K562 (cell line): ENCODE results near the gene SYT1. TPM values are rescaled to one million over a fixed set of nuclear protein-coding genes. Genes with fewer than 3 reads are reported as not detected.

Experiments used
- ATAC-seq: fragments of 200-7000 bp; cut with Tn5 transposase; 3 replicates; pipeline ENCODE4 v1.9.1; 2020; ENCODE audit warnings: moderate library complexity
- BruUV-seq: library from RNA; stranded (reverse); fragments of 400-500 nt; replicated peaks from 2 replicates; lab custom pipeline; 2021; lab: Mats Ljungman, UMichigan
- CTCF ChIA-PET: fragments of 300-600 bp; formaldehyde crosslinking; extraction: SDS; loops from one replicate; lab custom pipeline; 2021; ENCODE audit warnings: low intra/inter-chr PET ratio; lab: Yijun Ruan, JAX
- POLR2A ChIA-PET: fragments of 300-600, 350-650 bp; sonication (Branson Sonifier 250); formaldehyde crosslinking; extraction: SDS; loops from one replicate; lab custom pipeline; 2021; ENCODE audit warnings: antibody characterized with exemption, inconsistent platforms; lab: Yijun Ruan, JAX
- DNase-seq, 4 experiments: peaks; one replicate each; pipeline versions ENCODE4 v3.0.0 to v3.0.0-alpha.2; 2011 to 2018; ENCODE audit warnings: low spot score in 3 of 4, mixed read lengths in 3 of 4; ENCODE audit errors: extremely low read depth in 1 of 4
- FAIRE-seq: peaks from 2 replicates; lab custom pipeline; 2011; peaks lifted over from hg19 to GRCh38; lab: Jason Lieb, UNC
- H2AFZ ChIP-seq: 2 replicates; pipeline ENCODE4 v1.6.0; 2011; ENCODE audit warnings: low read depth, low read length, control low read depth, inconsistent platforms
- H3K27ac ChIP-seq: fragments of 200-600 bp; 3 replicates; pipeline ENCODE4 v1.8.0; 2011; ENCODE audit warnings: low read depth, mild to moderate bottlenecking, control low read depth, inconsistent platforms, low read length, moderate library complexity, mixed read lengths; ENCODE audit errors: extremely low read depth
- H3K27me3 ChIP-seq, 2 experiments: fragments of 300-600 bp in 1 of 2; 2 replicates in 1 of 2; 3 replicates in 1 of 2; pipeline versions ENCODE4 v1.6.0 to v1.8.0; 2011; ENCODE audit warnings: inconsistent platforms in 2 of 2, low read length in 2 of 2, mild to moderate bottlenecking in 1 of 2, mixed read lengths in 1 of 2, moderate library complexity in 1 of 2; ENCODE audit not compliant: control insufficient read depth in 2 of 2, insufficient read depth in 2 of 2
- H3K36me3 ChIP-seq: fragments of 300-600 bp; 3 replicates; pipeline ENCODE4 v1.8.0; 2011; ENCODE audit warnings: mild to moderate bottlenecking, low read length, inconsistent platforms; ENCODE audit not compliant: control insufficient read depth, insufficient read depth
- H3K4me1 ChIP-seq, 2 experiments: fragments of 200-600 bp in 1 of 2; replicated peaks in 1 of 2; 2 replicates in 1 of 2; 3 replicates in 1 of 2; pipeline versions ENCODE4 v1.5.1 to v1.8.0; 2011; ENCODE audit warnings: inconsistent platforms in 2 of 2, low read length in 2 of 2, mild to moderate bottlenecking in 1 of 2, mixed read lengths in 1 of 2, moderate library complexity in 1 of 2; ENCODE audit not compliant: control insufficient read depth in 2 of 2, insufficient read depth in 2 of 2
- H3K4me2 ChIP-seq: 2 replicates; pipeline ENCODE4 v1.6.1; 2011; ENCODE audit warnings: low read length, control low read depth, inconsistent platforms, mixed read lengths; ENCODE audit not compliant: insufficient read depth
- H3K4me3 ChIP-seq: fragments of 200-600 bp; sonication (generic), shearing (Covaris generic); 2 replicates; pipeline ENCODE4 v1.5.1; 2016; ENCODE audit warnings: control low read depth, inconsistent platforms
- H3K79me2 ChIP-seq: fragments of 200-600 bp; 3 replicates; pipeline ENCODE4 v1.8.0; 2011; ENCODE audit warnings: low read length, inconsistent platforms; ENCODE audit not compliant: control insufficient read depth, insufficient read depth
- H3K9ac ChIP-seq, 2 experiments: 2 replicates each; pipeline versions ENCODE4 v1.6.0 to v1.6.1; 2011; ENCODE audit warnings: low read depth in 2 of 2, low read length in 2 of 2, control low read depth in 1 of 2, inconsistent platforms in 1 of 2, mild to moderate bottlenecking in 1 of 2, mixed read lengths in 1 of 2; ENCODE audit not compliant: insufficient read depth in 1 of 2
- H3K9me1 ChIP-seq: one replicate; pipeline ENCODE4 v1.6.0; 2011; ENCODE audit warnings: inconsistent platforms, mild to moderate bottlenecking, low read length, moderate library complexity; ENCODE audit not compliant: control insufficient read depth, insufficient read depth
- H3K9me3 ChIP-seq: replicated peaks from 2 replicates; pipeline ENCODE4 v1.5.1; 2011; ENCODE audit warnings: low read depth, low read length, inconsistent platforms; ENCODE audit not compliant: control insufficient read depth, insufficient read depth
- H4K20me1 ChIP-seq: replicated peaks from 2 replicates; pipeline ENCODE4 v1.6.1; 2011; ENCODE audit warnings: low read length, inconsistent platforms, mixed read lengths; ENCODE audit not compliant: control insufficient read depth, insufficient read depth
- ARID1B ChIP-seq: fragments of 450-650 bp; IDR thresholded peaks from 2 replicates; pipeline ENCODE4 v1.6.1; 2016; ENCODE audit warnings: antibody characterized with exemption, mild to moderate bottlenecking, inconsistent platforms
- CGGBP1 ChIP-seq: fragments of 250-450 bp; sonication (Bioruptor Pico); IDR thresholded peaks from 2 replicates; pipeline ENCODE4 v1.9.0; 2021; ENCODE audit warnings: mild to moderate bottlenecking
- CSDE1 ChIP-seq, 2 experiments: fragments of 450-650 bp; IDR thresholded peaks; 2 replicates each; pipeline ENCODE4 v1.6.1; 2016; ENCODE audit warnings: mild to moderate bottlenecking in 1 of 2
- KDM4B ChIP-seq, 2 experiments: fragments of 450-650 bp in 1 of 2; sonication (generic) in 1 of 2; IDR thresholded peaks; 2 replicates each; pipeline ENCODE4 v1.6.1; 2016 to 2017; ENCODE audit warnings: borderline replicate concordance in 2 of 2, antibody characterized with exemption in 1 of 2, low read depth in 1 of 2, mild to moderate bottlenecking in 1 of 2
- MTA1 ChIP-seq: fragments of 450-650 bp; IDR thresholded peaks from 2 replicates; pipeline ENCODE4 v1.6.1; 2017; ENCODE audit warnings: borderline replicate concordance
- PCBP1 ChIP-seq: fragments of 200-400 bp; formaldehyde crosslinking; IDR thresholded peaks from 2 replicates; pipeline ENCODE4 v1.6.1; 2018; ENCODE audit warnings: mild to moderate bottlenecking, low read depth, low read length; ENCODE audit not compliant: poor library complexity, severe bottlenecking
- POLR2AphosphoS5 ChIP-seq: IDR thresholded peaks from 2 replicates; pipeline ENCODE4 v1.6.1; 2011; ENCODE audit warnings: mild to moderate bottlenecking, low read depth, low read length, moderate library complexity; ENCODE audit not compliant: control insufficient read depth, insufficient read depth
- POLR3A ChIP-seq: IDR thresholded peaks from 2 replicates; pipeline ENCODE4 v1.6.1; 2011; ENCODE audit warnings: borderline replicate concordance, mild to moderate bottlenecking, moderate library complexity; ENCODE audit not compliant: insufficient read length, insufficient read depth; ENCODE audit errors: extremely low read depth
- RBM17 ChIP-seq: fragments of 200-400 bp; formaldehyde crosslinking; IDR thresholded peaks from 2 replicates; pipeline ENCODE4 v1.6.1; 2017; ENCODE audit warnings: low read depth, mild to moderate bottlenecking, low read length, borderline replicate concordance
- TCF7 ChIP-seq: sonication (generic); IDR thresholded peaks from 2 replicates; pipeline ENCODE4 v1.6.1; 2016; ENCODE audit warnings: antibody characterized with exemption, borderline replicate concordance
- WHSC1 ChIP-seq: IDR thresholded peaks from one replicate; pipeline ENCODE4 v1.6.1; 2012; ENCODE audit warnings: low read length, control low read depth, inconsistent platforms
- ZKSCAN1 ChIP-seq: fragments of 150-350 bp; IDR thresholded peaks from 2 replicates; pipeline ENCODE4 v1.6.1; 2016; ENCODE audit warnings: low read depth, low read length
- WGBS: fragments of 100-300 bp; shearing (Covaris generic); methylation state at CpG from one replicate; pipeline ENCODE4 v1.1.6; 2016; ENCODE audit warnings: low coverage, mixed read lengths; ENCODE audit not compliant: insufficient coverage; ENCODE audit errors: missing lambda C conversion rate; 5-methylcytosine and 5-hydroxymethylcytosine counted together
- in situ Hi-C: fragments of 300-500 bp; cut with MboI; formaldehyde crosslinking; loops from 4 replicates; pipeline ENCODE4 v1.15.0; 2018; ENCODE audit warnings: inconsistent platforms, mixed read lengths
- intact Hi-C: fragments of 100-400 bp; cut with micrococcal nuclease; formaldehyde crosslinking; loops from 2 replicates; pipeline ENCODE4 v1.14.2; 2022
- polyA plus RNA-seq, 8 experiments: library from polyadenylated mRNA; depleted of rRNA in 4 of 8; stranded (reverse) in 5 of 8; unstranded in 3 of 8; fragments of >200 nt; fragmentation: Nextera tagmentation in 2 of 8; fragmentation: Illumina TruSeq in 1 of 8; extraction: Ambion mirVana in 2 of 8; extraction: Trizol in 1 of 8; gene quantifications; 2 replicates each; pipeline versions ENCODE4 v1.2.1 to v1.2.3, GENCODE V29; 2011 to 2014; ENCODE audit warnings: inconsistent platforms in 1 of 8, missing spikeins in 1 of 8
- total RNA-seq, 7 experiments: library from RNA; depleted of rRNA in 6 of 7; stranded (reverse); fragments of >200 nt in 6 of 7; fragmentation: Illumina TruSeq in 2 of 7; extraction: Trizol in 2 of 7; gene quantifications; 2 replicates each; pipeline versions ENCODE4 v1.2.1 to v1.2.3, GENCODE V29; 2011 to 2021; ENCODE audit warnings: low replicate concordance in 1 of 7
- TF ChIP-seq, protein P1 (sequence below): fragments of 250-450 bp; sonication (Bioruptor Pico); IDR thresholded peaks from 2 replicates; pipeline ENCODE4 v1.4.0; 2020; ENCODE audit warnings: mild to moderate bottlenecking, moderate library complexity
- TF ChIP-seq, protein P2 (sequence below): fragments of 450-650 bp; IDR thresholded peaks from 2 replicates; pipeline ENCODE4 v1.6.1; 2016; ENCODE audit warnings: antibody characterized with exemption
- TF ChIP-seq, protein P3 (sequence below), 2 experiments: fragments of 450-650 bp; IDR thresholded peaks; 2 replicates each; pipeline ENCODE4 v1.6.1; 2016

SYT1 gene
- total and polyA plus RNA-seq, 9 of the 15 experiments (the other 6 are each of a cell fraction or from before 2014, with no cell fraction given): 0.03 to 0.13 (median 0.07) TPM; not detected in 4

DNA sequence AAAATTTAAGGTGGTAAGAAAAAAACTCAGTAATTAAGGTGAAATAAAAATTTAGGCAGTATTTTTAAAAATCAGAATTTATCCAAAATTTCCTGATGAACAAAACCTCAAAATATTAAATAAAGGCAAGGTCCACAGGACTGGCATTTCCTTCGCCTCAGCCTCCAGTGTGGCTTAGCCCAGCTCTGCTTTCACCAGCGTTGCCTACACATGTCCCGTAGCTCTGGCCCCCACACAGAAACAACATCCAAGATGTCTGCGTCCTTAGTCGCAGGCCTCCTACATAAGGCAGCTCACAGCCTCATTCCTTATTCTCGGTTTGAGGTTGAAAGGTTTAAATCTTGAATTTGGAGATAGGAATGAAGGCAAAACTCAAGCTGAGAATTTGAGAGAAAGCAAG is 274.3 kb downstream of the SYT1 start (continued):
- TF ChIP-seq PCBP1 (no peak), POLR2AphosphoS5 (no peak), RBM17 (no peak)

DNA sequence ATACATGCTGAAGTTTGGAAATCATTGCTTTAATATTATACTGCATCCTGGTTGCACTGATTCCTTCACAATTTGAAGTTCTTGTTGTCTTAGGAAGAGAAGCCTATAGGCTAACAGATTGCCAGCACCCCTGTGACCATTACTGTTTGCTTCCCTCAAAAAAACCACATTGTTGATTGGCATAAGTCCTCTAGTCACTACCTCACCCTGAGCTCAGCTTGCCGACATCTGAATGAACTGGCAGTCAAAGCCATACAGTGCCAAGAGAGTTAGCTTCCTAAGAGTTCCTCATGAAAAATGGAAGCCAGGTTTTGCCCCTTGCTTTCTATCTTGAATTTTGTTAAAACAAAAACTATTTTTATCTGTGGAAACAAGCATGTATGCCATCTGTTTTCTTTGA is 276.1 kb downstream of the SYT1 start:
- H3K9me1 ChIP-seq: no peaks in the 10 kb centered on the region
- in situ Hi-C loops: no loop called here
- no peak for FAIRE-seq
- H3K36me3 ChIP-seq: no peaks in the 10 kb centered on the region
- H3K4me3 ChIP-seq: no peak overlapping the region
- 0% methylated on average over 1 of the region's 1 CpG for WGBS
- H3K27ac ChIP-seq: no peak overlapping the region
- no peaks in the 10 kb centered on the region for H3K4me1 ChIP-seq
- no peaks in the 10 kb centered on the region for H3K27me3 ChIP-seq
- ChIA-PET CTCF (no interaction called here), POLR2A (no interaction called here)
- no peaks in the 10 kb centered on the region for H4K20me1 ChIP-seq
- ATAC-seq: no peak
- no TSS peak for BruUV-seq
- no peak overlapping the region for H2AFZ ChIP-seq
- H3K9me3 ChIP-seq: no peaks in the 10 kb centered on the region
- no peak overlapping the region for H3K4me2 ChIP-seq
- H3K9ac ChIP-seq: no peak overlapping the region
- intact Hi-C loops: no loop called here
- no peaks in the 10 kb centered on the region for H3K79me2 ChIP-seq
- DNase-seq: no peak
- no peak for TF ChIP-seq ZKSCAN1
- TF ChIP-seq, protein P1, sequence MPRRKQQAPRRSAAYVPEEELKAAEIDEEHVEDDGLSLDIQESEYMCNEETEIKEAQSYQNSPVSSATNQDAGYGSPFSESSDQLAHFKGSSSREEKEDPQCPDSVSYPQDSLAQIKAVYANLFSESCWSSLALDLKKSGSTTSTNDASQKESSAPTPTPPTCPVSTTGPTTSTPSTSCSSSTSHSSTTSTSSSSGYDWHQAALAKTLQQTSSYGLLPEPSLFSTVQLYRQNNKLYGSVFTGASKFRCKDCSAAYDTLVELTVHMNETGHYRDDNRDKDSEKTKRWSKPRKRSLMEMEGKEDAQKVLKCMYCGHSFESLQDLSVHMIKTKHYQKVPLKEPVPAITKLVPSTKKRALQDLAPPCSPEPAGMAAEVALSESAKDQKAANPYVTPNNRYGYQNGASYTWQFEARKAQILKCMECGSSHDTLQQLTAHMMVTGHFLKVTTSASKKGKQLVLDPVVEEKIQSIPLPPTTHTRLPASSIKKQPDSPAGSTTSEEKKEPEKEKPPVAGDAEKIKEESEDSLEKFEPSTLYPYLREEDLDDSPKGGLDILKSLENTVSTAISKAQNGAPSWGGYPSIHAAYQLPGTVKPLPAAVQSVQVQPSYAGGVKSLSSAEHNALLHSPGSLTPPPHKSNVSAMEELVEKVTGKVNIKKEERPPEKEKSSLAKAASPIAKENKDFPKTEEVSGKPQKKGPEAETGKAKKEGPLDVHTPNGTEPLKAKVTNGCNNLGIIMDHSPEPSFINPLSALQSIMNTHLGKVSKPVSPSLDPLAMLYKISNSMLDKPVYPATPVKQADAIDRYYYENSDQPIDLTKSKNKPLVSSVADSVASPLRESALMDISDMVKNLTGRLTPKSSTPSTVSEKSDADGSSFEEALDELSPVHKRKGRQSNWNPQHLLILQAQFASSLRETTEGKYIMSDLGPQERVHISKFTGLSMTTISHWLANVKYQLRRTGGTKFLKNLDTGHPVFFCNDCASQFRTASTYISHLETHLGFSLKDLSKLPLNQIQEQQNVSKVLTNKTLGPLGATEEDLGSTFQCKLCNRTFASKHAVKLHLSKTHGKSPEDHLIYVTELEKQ: no peak
- TF ChIP-seq KDM4B (IDR thresholded peaks at IDR 0.05; ENCODE audit: borderline replicate concordance in 2 of 2, low read depth in 1 of 2): no peak
- TF ChIP-seq ARID1B: no peak
- TF ChIP-seq, protein P2, sequence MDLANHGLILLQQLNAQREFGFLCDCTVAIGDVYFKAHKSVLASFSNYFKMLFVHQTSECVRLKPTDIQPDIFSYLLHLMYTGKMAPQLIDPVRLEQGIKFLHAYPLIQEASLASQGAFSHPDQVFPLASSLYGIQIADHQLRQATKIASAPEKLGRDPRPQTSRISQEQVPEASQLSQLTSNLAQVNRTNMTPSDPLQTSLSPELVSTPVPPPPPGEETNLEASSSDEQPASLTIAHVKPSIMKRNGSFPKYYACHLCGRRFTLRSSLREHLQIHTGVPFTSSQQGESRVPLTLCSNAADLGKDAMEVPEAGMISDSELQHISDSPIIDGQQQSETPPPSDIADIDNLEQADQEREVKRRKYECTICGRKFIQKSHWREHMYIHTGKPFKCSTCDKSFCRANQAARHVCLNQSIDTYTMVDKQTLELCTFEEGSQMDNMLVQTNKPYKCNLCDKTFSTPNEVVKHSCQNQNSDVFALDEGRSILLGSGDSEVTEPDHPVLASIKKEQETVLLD: no peak
- TF ChIP-seq WHSC1: no peak
- TF ChIP-seq, protein P3, sequence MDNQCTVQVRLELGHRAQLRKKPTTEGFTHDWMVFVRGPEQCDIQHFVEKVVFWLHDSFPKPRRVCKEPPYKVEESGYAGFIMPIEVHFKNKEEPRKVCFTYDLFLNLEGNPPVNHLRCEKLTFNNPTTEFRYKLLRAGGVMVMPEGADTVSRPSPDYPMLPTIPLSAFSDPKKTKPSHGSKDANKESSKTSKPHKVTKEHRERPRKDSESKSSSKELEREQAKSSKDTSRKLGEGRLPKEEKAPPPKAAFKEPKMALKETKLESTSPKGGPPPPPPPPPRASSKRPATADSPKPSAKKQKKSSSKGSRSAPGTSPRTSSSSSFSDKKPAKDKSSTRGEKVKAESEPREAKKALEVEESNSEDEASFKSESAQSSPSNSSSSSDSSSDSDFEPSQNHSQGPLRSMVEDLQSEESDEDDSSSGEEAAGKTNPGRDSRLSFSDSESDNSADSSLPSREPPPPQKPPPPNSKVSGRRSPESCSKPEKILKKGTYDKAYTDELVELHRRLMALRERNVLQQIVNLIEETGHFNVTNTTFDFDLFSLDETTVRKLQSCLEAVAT (IDR thresholded peaks at IDR 0.05): no peak
- no peak for TF ChIP-seq CSDE1 (IDR thresholded peaks at IDR 0.05)
- no peak for TF ChIP-seq TCF7
- TF ChIP-seq POLR3A: no peak
- no peak for TF ChIP-seq MTA1
- TF ChIP-seq CGGBP1 (CRISPR knock-in tag): no peak
